NB4 (cell line): ENCODE results near the gene LRIG1.

Experiments
- MYC ChIP-seq: IDR thresholded peaks from 2 replicates; pipeline ENCODE4 v1.6.1; 2011; ENCODE audit warnings: low read depth, low read length
- POLR2A ChIP-seq: IDR thresholded peaks from 2 replicates; pipeline ENCODE4 v1.6.1; 2011; ENCODE audit warnings: mild to moderate bottlenecking; ENCODE audit not compliant: insufficient read length; ENCODE audit errors: extremely low read depth
- TF ChIP-seq, protein P1 (sequence below): IDR thresholded peaks from one replicate; pipeline ENCODE4 v1.5.1; 2012; ENCODE audit warnings: low read depth, low read length
- TF ChIP-seq, protein P2 (sequence below): IDR thresholded peaks from 2 replicates; pipeline ENCODE4 v1.6.1; 2011; ENCODE audit warnings: low read depth, low read length

- TF ChIP-seq MYC (no peak), POLR2A (no peak)
- TF ChIP-seq, protein P1, sequence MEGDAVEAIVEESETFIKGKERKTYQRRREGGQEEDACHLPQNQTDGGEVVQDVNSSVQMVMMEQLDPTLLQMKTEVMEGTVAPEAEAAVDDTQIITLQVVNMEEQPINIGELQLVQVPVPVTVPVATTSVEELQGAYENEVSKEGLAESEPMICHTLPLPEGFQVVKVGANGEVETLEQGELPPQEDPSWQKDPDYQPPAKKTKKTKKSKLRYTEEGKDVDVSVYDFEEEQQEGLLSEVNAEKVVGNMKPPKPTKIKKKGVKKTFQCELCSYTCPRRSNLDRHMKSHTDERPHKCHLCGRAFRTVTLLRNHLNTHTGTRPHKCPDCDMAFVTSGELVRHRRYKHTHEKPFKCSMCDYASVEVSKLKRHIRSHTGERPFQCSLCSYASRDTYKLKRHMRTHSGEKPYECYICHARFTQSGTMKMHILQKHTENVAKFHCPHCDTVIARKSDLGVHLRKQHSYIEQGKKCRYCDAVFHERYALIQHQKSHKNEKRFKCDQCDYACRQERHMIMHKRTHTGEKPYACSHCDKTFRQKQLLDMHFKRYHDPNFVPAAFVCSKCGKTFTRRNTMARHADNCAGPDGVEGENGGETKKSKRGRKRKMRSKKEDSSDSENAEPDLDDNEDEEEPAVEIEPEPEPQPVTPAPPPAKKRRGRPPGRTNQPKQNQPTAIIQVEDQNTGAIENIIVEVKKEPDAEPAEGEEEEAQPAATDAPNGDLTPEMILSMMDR = no peak
- TF ChIP-seq, protein P2, sequence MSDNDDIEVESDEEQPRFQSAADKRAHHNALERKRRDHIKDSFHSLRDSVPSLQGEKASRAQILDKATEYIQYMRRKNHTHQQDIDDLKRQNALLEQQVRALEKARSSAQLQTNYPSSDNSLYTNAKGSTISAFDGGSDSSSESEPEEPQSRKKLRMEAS = no peak
Measured at GRCh38 chr3:66348704-66349103, 152.1 kb downstream of the LRIG1 start.
